H1 (cell line): ENCODE data around the gene VSX2. TPM values are rescaled to one million over a fixed set of nuclear protein-coding genes. Genes with fewer than 3 reads are reported as not detected.

Source experiments
- CTCF ChIA-PET: fragments of 300-600 bp; sonication (Branson Sonifier 250); formaldehyde crosslinking; loops from one replicate; lab custom pipeline; 2021; ENCODE audit not compliant: partially characterized antibody; lab: Charles Lee
- POLR2A ChIA-PET: fragments of 300-600 bp; sonication (Branson Sonifier 250); formaldehyde crosslinking; loops from one replicate; lab custom pipeline; 2021; ENCODE audit warnings: inconsistent platforms; ENCODE audit not compliant: partially characterized antibody; lab: Charles Lee
- DNase-seq, 2 experiments: peaks; one replicate each; pipeline versions ENCODE4 v3.0.0 to v3.0.0-alpha.2; 2010 to 2022; ENCODE audit warnings: low spot score in 2 of 2, low read depth in 1 of 2, mixed read lengths in 1 of 2
- FAIRE-seq: peaks from 2 replicates; lab custom pipeline; 2011; peaks lifted over from hg19 to GRCh38; lab: Jason Lieb, UNC
- H2AFZ ChIP-seq: 2 replicates; pipeline ENCODE4 v1.8.1; 2012; ENCODE audit warnings: low read length, inconsistent platforms
- H2AK5ac ChIP-seq: 2 replicates; pipeline ENCODE4 v1.6.1; 2013; ENCODE audit warnings: low read depth, low read length
- H2BK120ac ChIP-seq: replicated peaks from 2 replicates; pipeline ENCODE3; 2013; ENCODE audit warnings: low read depth, low read length, inconsistent platforms
- H2BK12ac ChIP-seq: 2 replicates; pipeline ENCODE4 v1.6.1; 2013; ENCODE audit warnings: low read depth, low read length
- H2BK15ac ChIP-seq: 2 replicates; pipeline ENCODE4 v1.6.1; 2013; ENCODE audit warnings: low read length
- H2BK20ac ChIP-seq: 2 replicates; pipeline ENCODE4 v1.6.1; 2013; ENCODE audit warnings: low read length
- H2BK5ac ChIP-seq: 2 replicates; pipeline ENCODE4 v1.6.1; 2013; ENCODE audit warnings: low read depth, low read length
- H3K14ac ChIP-seq: 2 replicates; pipeline ENCODE4 v1.6.1; 2013; ENCODE audit warnings: inconsistent platforms; ENCODE audit not compliant: insufficient read length
- H3K18ac ChIP-seq: 2 replicates; pipeline ENCODE4 v1.6.1; 2013; ENCODE audit warnings: low read length; ENCODE audit errors: extremely low read depth
- H3K23ac ChIP-seq: 2 replicates; pipeline ENCODE4 v1.6.1; 2013; ENCODE audit warnings: inconsistent platforms; ENCODE audit not compliant: insufficient read length
- H3K23me2 ChIP-seq: 2 replicates; pipeline ENCODE4 v1.6.1; 2013; ENCODE audit warnings: low read depth, low read length
- H3K27ac ChIP-seq: 2 replicates; pipeline ENCODE4 v1.6.1; 2011; ENCODE audit warnings: low read depth, low read length, inconsistent platforms
- H3K27me3 ChIP-seq, 4 experiments: replicated peaks in 1 of 4; 1 replicate in 1 of 4; 2 replicates in 3 of 4; pipeline versions ENCODE4 v1.6.1 to v1.8.1; 2011 to 2013; ENCODE audit warnings: low read length in 3 of 4, mild to moderate bottlenecking in 3 of 4, inconsistent platforms in 2 of 4, mixed read lengths in 2 of 4, moderate library complexity in 1 of 4; ENCODE audit not compliant: control insufficient read depth in 3 of 4, insufficient read depth in 3 of 4; ENCODE audit errors: extremely low read depth in 1 of 4
- H3K36me3 ChIP-seq, 4 experiments: 2 replicates each; pipeline versions ENCODE4 v1.6.1 to v1.8.1; 2011 to 2013; ENCODE audit warnings: mild to moderate bottlenecking in 4 of 4, low read length in 3 of 4, moderate library complexity in 2 of 4, control low read depth in 1 of 4, inconsistent platforms in 1 of 4; ENCODE audit not compliant: insufficient read depth in 4 of 4, control insufficient read depth in 2 of 4
- H3K4ac ChIP-seq: replicated peaks from 2 replicates; pipeline ENCODE3; 2013; ENCODE audit warnings: low read length, low read depth, mixed read lengths, inconsistent platforms; ENCODE audit not compliant: insufficient read length
- H3K4me1 ChIP-seq, 4 experiments: replicated peaks in 1 of 4; 1 replicate in 1 of 4; 2 replicates in 3 of 4; pipeline versions ENCODE4 v1.6.1 to v1.8.1; 2011 to 2013; ENCODE audit warnings: low read length in 3 of 4, inconsistent platforms in 2 of 4, mixed read lengths in 1 of 4; ENCODE audit not compliant: insufficient read depth in 4 of 4, control insufficient read depth in 3 of 4
- H3K4me2 ChIP-seq, 2 experiments: 2 replicates each; pipeline versions ENCODE4 v1.6.1 to v1.8.1; 2011 to 2013; ENCODE audit warnings: low read depth in 2 of 2, low read length in 2 of 2, control low read depth in 1 of 2, inconsistent platforms in 1 of 2, mild to moderate bottlenecking in 1 of 2; ENCODE audit not compliant: insufficient read depth in 1 of 2
- H3K4me3 ChIP-seq, 4 experiments: fragments of 200-600, 300-600 bp in 1 of 4; sonication (generic), shearing (Covaris generic), sonication (Bioruptor Twin) in 1 of 4; 2 replicates each; pipeline versions ENCODE4 v1.5.1 to v1.8.1; 2011 to 2016; ENCODE audit warnings: low read length in 4 of 4, low read depth in 3 of 4, control low read depth in 2 of 4, inconsistent platforms in 2 of 4, mild to moderate bottlenecking in 2 of 4, mixed read lengths in 1 of 4, moderate library complexity in 1 of 4; ENCODE audit not compliant: insufficient read depth in 2 of 4; ENCODE audit errors: extremely low read depth in 1 of 4
- H3K56ac ChIP-seq: replicated peaks from 2 replicates; pipeline ENCODE3; 2013; ENCODE audit warnings: low read depth, mild to moderate bottlenecking, mixed read lengths, low read length, inconsistent platforms; ENCODE audit not compliant: insufficient read length
- H3K79me1 ChIP-seq: 2 replicates; pipeline ENCODE4 v1.6.1; 2013; ENCODE audit warnings: low read depth, low read length, control low read depth
- H3K79me2 ChIP-seq, 2 experiments: 2 replicates each; pipeline versions ENCODE4 v1.6.1 to v1.8.1; 2012 to 2013; ENCODE audit warnings: low read length in 2 of 2, mild to moderate bottlenecking in 2 of 2, inconsistent platforms in 1 of 2; ENCODE audit not compliant: insufficient read depth in 2 of 2, control insufficient read depth in 1 of 2
- H3K9ac ChIP-seq, 4 experiments: replicated peaks in 1 of 4; 1 replicate in 1 of 4; 2 replicates in 3 of 4; pipeline versions ENCODE4 v1.6.1 to v1.8.1; 2011 to 2013; ENCODE audit warnings: low read depth in 3 of 4, low read length in 3 of 4, control low read depth in 2 of 4, mild to moderate bottlenecking in 2 of 4, moderate library complexity in 2 of 4, inconsistent platforms in 1 of 4; ENCODE audit errors: extremely low read depth in 1 of 4
- H3K9me3 ChIP-seq, 2 experiments: 2 replicates each; pipeline versions ENCODE4 v1.6.1 to v1.8.1; 2012 to 2013; ENCODE audit warnings: mild to moderate bottlenecking in 2 of 2, moderate library complexity in 2 of 2, control low read depth in 1 of 2, inconsistent platforms in 1 of 2, low read depth in 1 of 2, low read length in 1 of 2, mixed read lengths in 1 of 2; ENCODE audit not compliant: insufficient read depth in 2 of 2
- H4K20me1 ChIP-seq, 2 experiments: replicated peaks in 1 of 2; 2 replicates each; pipeline versions ENCODE3 to v1.8.1; 2011 to 2013; ENCODE audit warnings: inconsistent platforms in 2 of 2, low read length in 2 of 2, mild to moderate bottlenecking in 1 of 2; ENCODE audit not compliant: insufficient read depth in 2 of 2, control insufficient read depth in 1 of 2
- H4K5ac ChIP-seq: 2 replicates; pipeline ENCODE4 v1.6.1; 2013; ENCODE audit warnings: low read length, low read depth, mixed read lengths, inconsistent platforms; ENCODE audit not compliant: insufficient read length
- H4K8ac ChIP-seq: 2 replicates; pipeline ENCODE4 v1.8.0; 2013; ENCODE audit warnings: mild to moderate bottlenecking, moderate library complexity, low read length, inconsistent platforms; ENCODE audit not compliant: insufficient read depth; ENCODE audit errors: extremely low read depth
- H4K91ac ChIP-seq: replicated peaks from 2 replicates; pipeline ENCODE3; 2013; ENCODE audit warnings: low read length, mixed read lengths, inconsistent platforms; ENCODE audit not compliant: insufficient read length
- E2F6 ChIP-seq: IDR thresholded peaks from 2 replicates; pipeline ENCODE4 v1.6.1; 2012; ENCODE audit warnings: inconsistent platforms
- SP2 ChIP-seq: IDR thresholded peaks from 2 replicates; pipeline ENCODE4 v1.6.1; 2012; ENCODE audit warnings: mild to moderate bottlenecking, low read length, inconsistent platforms
- SUZ12 ChIP-seq: fragments of 200-600 bp; sonication (generic); IDR thresholded peaks from 2 replicates; pipeline ENCODE4 v1.6.1; 2012; ENCODE audit warnings: mild to moderate bottlenecking, inconsistent platforms, low read length, moderate library complexity, mixed read lengths
- TEAD4 ChIP-seq: IDR thresholded peaks from 2 replicates; pipeline ENCODE4 v1.6.1; 2012; ENCODE audit warnings: low read depth, low read length, inconsistent platforms, mixed read lengths
- WGBS, 2 experiments: shearing (Covaris generic) in 1 of 2; methylation state at CpG; one replicate each; pipeline versions ENCODE4 v1.1.6 to v1.1.7; 2013 to 2015; ENCODE audit warnings: low lambda C conversion rate in 2 of 2, mixed read lengths in 2 of 2, inconsistent platforms in 1 of 2, low coverage in 1 of 2, missing lambda C conversion rate in 1 of 2; ENCODE audit not compliant: insufficient replicate concordance in 2 of 2, insufficient coverage in 1 of 2, insufficient read length in 1 of 2; ENCODE audit errors: extremely low coverage in 1 of 2, missing lambda C conversion rate in 1 of 2; 5-methylcytosine and 5-hydroxymethylcytosine counted together
- polyA plus RNA-seq, 7 experiments: library from polyadenylated mRNA; depleted of rRNA in 3 of 7; stranded (reverse) in 5 of 7; unstranded in 2 of 7; fragments of >200 nt in 5 of 7; fragments of 200-250 nt in 2 of 7; gene quantifications; 1 replicate in 5 of 7; 2 replicates in 1 of 7; 4 replicates in 1 of 7; pipeline versions ENCODE4 v1.2.1 to v1.2.3, GENCODE V29; 2011 to 2013; ENCODE audit warnings: missing spikeins in 2 of 7, mixed read lengths in 2 of 7
- total RNA-seq: library from RNA; stranded (reverse); fragmentation: NEBNext Ultra II Directional; extraction: Animal tissue kit (Norgen Biotek cat#: 25700); gene quantifications from 2 replicates; pipeline ENCODE4 v1.2.1, GENCODE V29; 2021

The VSX2 gene
- total and polyA plus RNA-seq, 2 of the 8 experiments (the other 6 are each of a cell fraction or from before 2014, with no cell fraction given): 0.08 to 0.22 TPM

GRCh38 chr14:74258764-74259035 lies 19.5 kb downstream of the VSX2 start:
- no peak overlapping the region for H2BK15ac ChIP-seq
- ChIA-PET CTCF (interaction anchor here (0.6 to 9.9 kb wide), 17 partner anchors 9 to 145 kb away, joined by 3 to 122 read pairs (median 4); partner anchors contain the start of gene VSX2), POLR2A (interaction anchor here (0.5 to 1.0 kb wide), 3 partner anchors 19 to 147 kb away, joined by 3 read pairs; no protein-coding TSS in a partner anchor)
- H3K4me3 ChIP-seq: peak overlapping the region; percentile 35 to 87 (median 44); a peak in 7 of 8 replicates
- no peak overlapping the region for H3K18ac ChIP-seq
- no peaks in the 10 kb centered on the region for H3K79me1 ChIP-seq
- no peak overlapping the region; the same call in 1 of the 2 replicates for H4K8ac ChIP-seq
- no peaks in the 10 kb centered on the region for H4K20me1 ChIP-seq
- H2BK20ac ChIP-seq: no peak overlapping the region
- no peaks in the 10 kb centered on the region for H3K9me3 ChIP-seq
- FAIRE-seq (no peak), DNase-seq (peak in 1 of 2 experiments; percentile 65)
- TF ChIP-seq TEAD4 (no peak), SP2 (no peak), SUZ12 (peak; percentile 51; the same call in 1 of the 2 replicates), E2F6 (no peak)
- 39% methylated on average over 3 of the region's 3 CpGs; no CpG with 5 or more reads in 1 of the 2 experiments for WGBS, 2 experiments
- H3K56ac ChIP-seq: no peak overlapping the region
- H3K36me3 ChIP-seq: no peaks in the 10 kb centered on the region
- no peak overlapping the region for H2BK120ac ChIP-seq
- H2AK5ac ChIP-seq: no peak overlapping the region
- peaks cover 8% of the 10 kb centered on the region; the same call in 1 of the 2 replicates for H3K23me2 ChIP-seq
- H4K5ac ChIP-seq: no peak overlapping the region
- no peak overlapping the region for H2BK12ac ChIP-seq
- no peak overlapping the region for H3K9ac ChIP-seq
- no peaks in the 10 kb centered on the region for H3K79me2 ChIP-seq
- H2AFZ ChIP-seq: 0 out of 2 replicates have a peak overlapping the region, but pooled peaks have one; percentile 3
- H3K27me3 ChIP-seq: peaks cover 3 to 18% (median 17%) of the 10 kb centered on the region in 4 experiments
- no peaks in the 10 kb centered on the region; a peak in 1 of 7 replicates for H3K4me1 ChIP-seq
- no peak overlapping the region for H3K14ac ChIP-seq
- no peak overlapping the region for H4K91ac ChIP-seq
- no peak overlapping the region for H2BK5ac ChIP-seq
- no peak overlapping the region for H3K4ac ChIP-seq
- peak overlapping the region; percentile 58 to 81 for H3K4me2 ChIP-seq
- no peak overlapping the region for H3K23ac ChIP-seq
- H3K27ac ChIP-seq: no peak overlapping the region
